Glutamatergic neuron (in vitro differentiated cells): ENCODE data around the gene ATXN10. TPM values are rescaled to one million over a fixed set of nuclear protein-coding genes. Genes with fewer than 3 reads are reported as not detected.

Experiments
- DNase-seq: peaks from one replicate; pipeline ENCODE4 v3.0.0; 2022
- H3K27ac Mint-ChIP-seq: one replicate; pipeline ENCODE4 v1.8.0; 2020; ENCODE audit warnings: mild to moderate bottlenecking, mixed read lengths, inconsistent platforms; ENCODE audit not compliant: unreplicated experiment
- H3K27me3 Mint-ChIP-seq: one replicate; pipeline ENCODE4 v1.8.0; 2020; ENCODE audit warnings: mild to moderate bottlenecking, moderate library complexity, mixed read lengths, inconsistent platforms; ENCODE audit not compliant: unreplicated experiment
- H3K36me3 Mint-ChIP-seq: one replicate; pipeline ENCODE4 v1.8.0; 2020; ENCODE audit warnings: mild to moderate bottlenecking, mixed read lengths, inconsistent platforms; ENCODE audit not compliant: unreplicated experiment
- H3K4me1 Mint-ChIP-seq: one replicate; pipeline ENCODE4 v1.8.0; 2020; ENCODE audit warnings: mild to moderate bottlenecking, low read depth, mixed read lengths, inconsistent platforms; ENCODE audit not compliant: unreplicated experiment
- H3K4me3 Mint-ChIP-seq: one replicate; pipeline ENCODE4 v1.8.0; 2020; ENCODE audit warnings: mild to moderate bottlenecking, mixed read lengths, inconsistent platforms; ENCODE audit not compliant: unreplicated experiment
- H3K9me3 Mint-ChIP-seq: one replicate; pipeline ENCODE4 v1.8.0; 2020; ENCODE audit warnings: mild to moderate bottlenecking, moderate library complexity, mixed read lengths, inconsistent platforms; ENCODE audit not compliant: unreplicated experiment
- microRNA-seq: library from miRNA; unstranded; fragments of <30 nt; microRNA quantifications from one replicate; pipeline ENCODE4, GENCODE V29; 2020; ENCODE audit not compliant: unreplicated experiment
- total RNA-seq: library from RNA; stranded (reverse); fragmentation: NEBNext Ultra II Directional; extraction: Animal tissue kit (Norgen Biotek cat#: 25700); gene quantifications from one replicate; pipeline ENCODE4 v1.2.1, GENCODE V29; 2021; ENCODE audit not compliant: unreplicated experiment
- TF ChIP-seq, protein P1 (sequence below): fragments of 200-600 bp; sonication (generic); IDR thresholded peaks from one replicate; pipeline ENCODE4 v1.5.0; 2021; ENCODE audit not compliant: partially characterized antibody, unreplicated experiment

The ATXN10 gene
- total RNA-seq, 1 donor from 2014 or later: 191 TPM

DNA sequence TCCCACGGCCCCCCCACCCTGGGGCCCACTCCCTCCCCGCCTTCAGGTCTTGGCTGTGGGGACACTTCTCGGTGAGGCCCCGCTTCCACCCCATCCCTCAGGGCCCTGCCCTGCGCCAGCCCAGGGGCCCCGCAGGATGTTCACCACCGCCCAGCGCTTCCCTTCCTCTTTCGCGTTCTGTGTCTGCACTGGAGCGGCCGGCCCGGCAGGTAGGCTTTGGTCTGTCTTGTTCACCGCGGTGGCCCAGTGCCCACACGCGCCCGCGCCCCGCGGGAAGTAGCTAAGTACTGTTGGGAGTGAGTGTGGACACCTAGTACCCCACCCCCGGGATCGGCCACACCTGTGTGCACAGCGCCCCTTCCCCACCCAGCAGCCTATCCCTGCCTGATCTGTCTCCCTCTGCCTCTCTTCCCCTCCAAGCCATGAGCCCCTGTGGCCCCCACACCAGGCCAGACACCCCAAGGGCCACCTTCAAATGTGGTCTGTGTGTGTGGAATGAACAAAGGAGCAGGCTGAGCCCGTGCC lies 219.9 kb downstream of the ATXN10 start:
- H3K27me3 Mint-ChIP-seq: peaks cover 4% of the 10 kb centered on the region
- peaks cover 3% of the 10 kb centered on the region for H3K9me3 Mint-ChIP-seq
- no peaks in the 10 kb centered on the region for H3K36me3 Mint-ChIP-seq
- no peak overlapping the region for H3K27ac Mint-ChIP-seq
- H3K4me3 Mint-ChIP-seq: no peak overlapping the region
- DNase-seq: no peak
- H3K4me1 Mint-ChIP-seq: no peaks in the 10 kb centered on the region
- TF ChIP-seq, protein P1, sequence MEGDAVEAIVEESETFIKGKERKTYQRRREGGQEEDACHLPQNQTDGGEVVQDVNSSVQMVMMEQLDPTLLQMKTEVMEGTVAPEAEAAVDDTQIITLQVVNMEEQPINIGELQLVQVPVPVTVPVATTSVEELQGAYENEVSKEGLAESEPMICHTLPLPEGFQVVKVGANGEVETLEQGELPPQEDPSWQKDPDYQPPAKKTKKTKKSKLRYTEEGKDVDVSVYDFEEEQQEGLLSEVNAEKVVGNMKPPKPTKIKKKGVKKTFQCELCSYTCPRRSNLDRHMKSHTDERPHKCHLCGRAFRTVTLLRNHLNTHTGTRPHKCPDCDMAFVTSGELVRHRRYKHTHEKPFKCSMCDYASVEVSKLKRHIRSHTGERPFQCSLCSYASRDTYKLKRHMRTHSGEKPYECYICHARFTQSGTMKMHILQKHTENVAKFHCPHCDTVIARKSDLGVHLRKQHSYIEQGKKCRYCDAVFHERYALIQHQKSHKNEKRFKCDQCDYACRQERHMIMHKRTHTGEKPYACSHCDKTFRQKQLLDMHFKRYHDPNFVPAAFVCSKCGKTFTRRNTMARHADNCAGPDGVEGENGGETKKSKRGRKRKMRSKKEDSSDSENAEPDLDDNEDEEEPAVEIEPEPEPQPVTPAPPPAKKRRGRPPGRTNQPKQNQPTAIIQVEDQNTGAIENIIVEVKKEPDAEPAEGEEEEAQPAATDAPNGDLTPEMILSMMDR: no peak

DNA sequence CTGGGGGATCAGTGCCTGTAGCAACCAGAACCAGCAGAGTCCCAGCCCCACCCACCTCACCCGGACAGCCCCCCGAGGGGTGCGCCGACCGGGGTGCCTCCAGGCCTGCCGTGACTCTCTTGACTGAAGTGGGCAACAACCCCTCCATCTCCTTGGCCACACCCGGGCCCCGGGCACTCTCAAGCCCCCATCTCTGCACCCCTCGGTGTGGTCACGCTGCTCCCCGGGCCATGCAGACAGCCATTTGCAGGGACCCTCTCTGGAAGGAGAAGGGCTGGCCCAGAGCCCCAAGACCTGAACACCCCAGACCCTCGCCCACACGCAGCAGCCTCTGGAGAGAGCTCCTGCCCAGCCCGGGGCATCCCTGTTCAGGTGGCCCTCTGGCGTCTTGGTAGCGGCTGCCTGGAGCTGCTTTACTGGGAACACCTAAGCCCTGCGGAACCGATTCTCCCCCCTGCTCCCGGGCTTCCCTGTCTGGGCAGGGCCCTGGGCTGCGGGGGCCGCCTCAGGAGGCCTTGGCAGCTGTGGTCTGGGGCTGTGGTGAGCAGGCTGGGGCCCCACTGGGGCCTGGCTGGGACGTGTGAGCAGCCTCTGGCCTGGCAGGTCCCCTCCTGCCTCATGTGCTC lies 220.5 kb downstream of the ATXN10 start:
- peaks cover 2% of the 10 kb centered on the region for H3K9me3 Mint-ChIP-seq
- H3K27me3 Mint-ChIP-seq: peaks cover 3% of the 10 kb centered on the region
- no peaks in the 10 kb centered on the region for H3K4me1 Mint-ChIP-seq
- DNase-seq: peak; percentile 23
- H3K4me3 Mint-ChIP-seq: no peak overlapping the region
- H3K27ac Mint-ChIP-seq: no peak overlapping the region
- H3K36me3 Mint-ChIP-seq: no peaks in the 10 kb centered on the region
- TF ChIP-seq, protein P1: no peak

DNA sequence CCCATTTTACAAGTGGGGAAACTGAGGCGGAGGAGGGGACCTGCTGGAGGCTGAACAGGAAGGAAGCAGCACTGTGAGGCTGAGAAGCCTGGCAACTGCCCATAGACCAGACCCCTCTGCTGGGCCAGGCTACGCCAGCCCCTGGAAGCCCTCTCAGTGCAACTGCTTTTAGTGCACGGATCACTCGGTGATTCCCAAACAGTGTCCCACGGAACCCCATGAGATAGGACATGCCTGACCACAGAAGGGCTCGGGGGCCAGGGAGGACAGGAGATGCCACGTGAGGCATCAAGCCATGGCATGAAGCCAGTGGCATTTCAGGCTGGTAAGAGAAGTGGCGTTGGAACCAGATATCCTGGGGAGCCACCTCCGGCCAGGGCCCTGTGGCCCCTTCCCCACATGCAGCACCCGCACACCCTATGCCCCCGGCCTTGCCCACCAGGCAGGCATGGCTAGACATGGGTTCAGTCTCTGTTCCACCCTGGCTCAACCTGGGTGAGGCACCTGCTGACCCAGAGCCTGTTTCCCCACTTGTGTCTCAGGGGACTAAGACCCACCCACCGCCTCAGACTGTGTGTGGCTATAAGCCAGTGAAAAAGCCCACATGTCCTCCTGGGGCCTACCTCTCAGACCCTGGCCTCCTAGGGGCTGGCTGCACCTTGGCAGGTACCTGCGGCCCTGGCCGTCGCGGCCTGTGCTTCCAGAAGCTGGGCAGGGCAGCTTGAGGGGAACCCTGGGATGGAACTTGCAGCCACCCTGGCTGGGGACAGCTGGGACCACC lies 221.2 kb downstream of the ATXN10 start:
- Mint-ChIP-seq H3K36me3 (no peaks in the 10 kb centered on the region), H3K27me3 (no peaks in the 10 kb centered on the region), H3K4me1 (no peaks in the 10 kb centered on the region), H3K4me3 (no peak overlapping the region), H3K27ac (no peak overlapping the region), H3K9me3 (peaks cover 2% of the 10 kb centered on the region)
- TF ChIP-seq, protein P1: no peak
- DNase-seq: peak; percentile 9

DNA sequence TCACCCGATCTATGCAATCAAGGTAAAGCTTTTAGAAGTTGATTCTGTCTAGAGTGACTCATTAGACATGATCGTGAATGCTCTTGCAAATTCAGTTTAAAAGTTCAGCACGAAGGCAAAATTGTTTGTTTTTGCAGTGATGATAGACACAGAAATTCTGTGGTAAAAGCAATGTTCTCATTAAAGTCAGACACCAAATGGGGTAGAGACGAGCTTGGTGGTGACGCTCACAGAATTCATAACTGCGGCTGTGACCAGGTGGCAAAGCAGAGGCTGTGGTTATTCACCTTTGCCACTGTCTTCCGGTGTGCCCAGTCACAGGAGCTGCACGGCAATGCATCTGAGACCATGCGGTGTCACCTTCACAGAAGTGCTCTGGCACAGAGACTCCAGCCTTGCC lies 221.9 kb downstream of the ATXN10 start:
- Mint-ChIP-seq H3K9me3 (peaks cover 2% of the 10 kb centered on the region), H3K27ac (no peak overlapping the region), H3K4me1 (no peaks in the 10 kb centered on the region), H3K36me3 (no peaks in the 10 kb centered on the region), H3K27me3 (no peaks in the 10 kb centered on the region), H3K4me3 (no peak overlapping the region)
- DNase-seq: peak; percentile 15
- TF ChIP-seq, protein P1: no peak

Small RNA genes lying within 50 kb of the gene (microRNA-seq; reads per million reads assigned to microRNA genes)
- gene MIR4762: not detected

Other genes starting within 250 kb of the ATXN10 start
- gene FBLN1, start 169.0 kb upstream of the ATXN10 start, total RNA-seq: 184 TPM